HepG2 (cell line): ENCODE results near the gene SLC4A11. TPM values are rescaled to one million over a fixed set of nuclear protein-coding genes. Genes with fewer than 3 reads are reported as not detected.

ENCODE experiments used
- ATF7-NPFF ChIP-seq: sonication (generic); formaldehyde crosslinking; IDR thresholded peaks from 2 replicates; pipeline ENCODE4 v1.8.1; 2023; ENCODE audit warnings: mild to moderate bottlenecking, low read depth, missing genetic modification reagents, moderate library complexity
- CHD4 ChIP-seq: fragments of 200-600 bp; sonication (generic); IDR thresholded peaks from 2 replicates; pipeline ENCODE4 v1.7.0; 2017; ENCODE audit warnings: mild to moderate bottlenecking, low read length, borderline replicate concordance
- GABPA ChIP-seq, 2 experiments: IDR thresholded peaks; 2 replicates each; pipeline ENCODE4 v1.6.1; 2011 to 2016; ENCODE audit warnings: low read depth in 2 of 2, low read length in 1 of 2, missing biosample characterization in 1 of 2, missing genetic modification characterization in 1 of 2
- HES4 ChIP-seq: sonication (generic); formaldehyde crosslinking; IDR thresholded peaks from 2 replicates; pipeline ENCODE4 v1.9.0; 2021; ENCODE audit warnings: mild to moderate bottlenecking, missing genetic modification reagents, borderline replicate concordance
- MAZ ChIP-seq, 2 experiments: sonication (generic) in 1 of 2; formaldehyde crosslinking in 1 of 2; IDR thresholded peaks; 2 replicates each; pipeline versions ENCODE4 v1.5.0 to v1.6.1; 2012 to 2020; ENCODE audit warnings: low read depth in 2 of 2, mild to moderate bottlenecking in 2 of 2, borderline replicate concordance in 1 of 2, improper control_type of control experiment in 1 of 2, low read length in 1 of 2, missing genetic modification reagents in 1 of 2, moderate library complexity in 1 of 2
- NFIB ChIP-seq: sonication (generic); formaldehyde crosslinking; IDR thresholded peaks from 2 replicates; pipeline ENCODE4 v1.9.0; 2021; ENCODE audit warnings: missing genetic modification reagents, mild to moderate bottlenecking, borderline replicate concordance
- TCF7L2 ChIP-seq: IDR thresholded peaks from 2 replicates; pipeline ENCODE4 v1.6.1; 2011; ENCODE audit warnings: mild to moderate bottlenecking, low read depth, low read length, moderate library complexity
- WIZ ChIP-seq: sonication (generic); formaldehyde crosslinking; IDR thresholded peaks from 2 replicates; pipeline ENCODE4 v1.5.1; 2020; ENCODE audit warnings: mild to moderate bottlenecking, missing genetic modification reagents
- ZNF549 ChIP-seq: sonication (generic); formaldehyde crosslinking; IDR thresholded peaks from 2 replicates; pipeline ENCODE4 v1.5.0; 2020; ENCODE audit warnings: missing genetic modification reagents
- ZNF556 ChIP-seq: sonication (generic); formaldehyde crosslinking; IDR thresholded peaks from 2 replicates; pipeline ENCODE4 v1.4.0; 2020; ENCODE audit warnings: mild to moderate bottlenecking, missing genetic modification reagents, borderline replicate concordance
- ZNF563 ChIP-seq: sonication (generic); formaldehyde crosslinking; IDR thresholded peaks from 2 replicates; pipeline ENCODE4 v1.8.0; 2022; ENCODE audit warnings: mild to moderate bottlenecking, moderate library complexity, missing genetic modification reagents
- ZNF720 ChIP-seq: sonication (generic); formaldehyde crosslinking; IDR thresholded peaks from 2 replicates; pipeline ENCODE4 v1.4.0; 2020; ENCODE audit warnings: missing genetic modification reagents
- ZNF746 ChIP-seq: sonication (generic); formaldehyde crosslinking; IDR thresholded peaks from 2 replicates; pipeline ENCODE4 v1.8.0; 2022; ENCODE audit warnings: mild to moderate bottlenecking, missing genetic modification reagents
- ZNF790 ChIP-seq: sonication (generic); formaldehyde crosslinking; IDR thresholded peaks from 2 replicates; pipeline ENCODE4 v1.8.0; 2022; ENCODE audit warnings: missing genetic modification reagents, mild to moderate bottlenecking, borderline replicate concordance
- ZSCAN25 ChIP-seq: sonication (generic); formaldehyde crosslinking; IDR thresholded peaks from 2 replicates; pipeline ENCODE4 v1.8.0; 2022; ENCODE audit warnings: mild to moderate bottlenecking, missing genetic modification reagents
- polyA plus RNA-seq, 8 experiments: library from polyadenylated mRNA; depleted of rRNA in 3 of 8; stranded (reverse) in 7 of 8; unstranded in 1 of 8; fragments of >200 nt; fragmentation: Illumina TruSeq in 4 of 8; extraction: Trizol in 4 of 8; gene quantifications; 2 replicates each; pipeline versions ENCODE4 v1.2.1 to v1.2.3, GENCODE V29; 2011 to 2016; ENCODE audit warnings: low read depth in 4 of 8, missing spikeins in 1 of 8, mixed read lengths in 1 of 8; ENCODE audit not compliant: insufficient read depth in 1 of 8
- total RNA-seq, 5 experiments: library from RNA; depleted of rRNA; stranded (reverse); fragments of >200 nt; fragmentation: Illumina TruSeq; extraction: Trizol; gene quantifications; 2 replicates each; pipeline ENCODE4 v1.2.3, GENCODE V29; 2016; ENCODE audit warnings: low read depth in 1 of 5
- TF ChIP-seq, protein P1 (sequence below): sonication (generic); formaldehyde crosslinking; IDR thresholded peaks from 2 replicates; pipeline ENCODE4 v1.4.0; 2020; ENCODE audit warnings: missing genetic modification reagents, mild to moderate bottlenecking, borderline replicate concordance
- TF ChIP-seq, protein P2 (sequence below): sonication (generic); formaldehyde crosslinking; IDR thresholded peaks from 2 replicates; pipeline ENCODE4 v1.4.0; 2020; ENCODE audit warnings: mild to moderate bottlenecking, missing genetic modification reagents
- TF ChIP-seq, protein P3 (sequence below): sonication (generic); formaldehyde crosslinking; IDR thresholded peaks from 2 replicates; pipeline ENCODE4 v1.5.0; 2020; ENCODE audit warnings: missing genetic modification reagents
- TF ChIP-seq, protein P4 (sequence below): sonication (generic); formaldehyde crosslinking; IDR thresholded peaks from 2 replicates; pipeline ENCODE4 v1.4.0; 2020; ENCODE audit warnings: mild to moderate bottlenecking, missing genetic modification reagents

The SLC4A11 gene
- total and polyA plus RNA-seq, 2 of the 13 experiments (the other 11 are each of a cell fraction or from before 2014, with no cell fraction given), result 3.9 to 27.0 TPM

DNA sequence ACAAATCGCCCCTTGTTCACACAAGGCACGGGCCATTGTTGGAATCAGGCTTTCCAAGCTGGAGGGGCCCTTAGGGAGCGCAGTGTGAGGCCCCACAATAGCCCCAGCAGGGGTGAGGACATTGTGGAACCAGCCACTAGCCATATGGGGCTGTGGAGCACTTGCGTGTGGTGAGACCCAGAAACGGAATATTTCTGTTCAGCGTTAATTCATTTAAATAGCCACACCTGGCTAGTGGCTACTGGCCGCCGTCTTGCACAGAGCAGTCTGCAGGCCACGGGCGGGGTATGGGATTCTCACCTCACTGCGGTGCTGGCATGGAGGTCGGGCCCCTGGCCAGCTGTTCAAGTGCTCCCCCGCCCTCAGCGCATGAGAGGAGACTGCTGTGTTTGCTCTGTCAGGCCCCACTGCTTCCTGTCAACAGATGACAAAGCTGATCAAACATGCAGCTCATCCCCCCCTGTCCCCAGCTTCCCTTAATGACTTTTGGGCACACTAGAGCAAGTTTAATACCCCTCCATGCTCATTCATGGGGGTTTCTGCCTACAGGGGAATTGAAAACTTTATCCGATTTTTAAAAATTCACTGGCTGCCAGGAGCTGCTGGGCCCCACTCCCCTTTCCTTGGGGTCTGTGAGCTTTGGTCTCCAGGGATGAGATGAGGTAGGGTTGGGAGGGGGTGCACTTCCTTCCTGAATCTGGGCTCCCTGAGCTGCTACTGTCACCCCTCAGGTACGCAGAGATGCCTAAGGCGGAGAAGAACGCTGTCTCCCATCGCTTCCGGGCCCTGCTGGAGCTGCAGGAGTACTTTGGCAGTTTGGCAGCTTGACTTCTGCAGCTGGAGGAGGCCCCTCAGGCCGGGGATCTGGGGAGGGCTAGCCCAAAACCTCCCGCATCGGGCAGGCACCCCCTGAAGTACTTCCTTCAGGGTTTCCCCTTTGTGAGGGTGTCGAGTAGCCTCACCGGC is 16.1 kb downstream of the SLC4A11 start (continued):
- TF ChIP-seq, protein P1, sequence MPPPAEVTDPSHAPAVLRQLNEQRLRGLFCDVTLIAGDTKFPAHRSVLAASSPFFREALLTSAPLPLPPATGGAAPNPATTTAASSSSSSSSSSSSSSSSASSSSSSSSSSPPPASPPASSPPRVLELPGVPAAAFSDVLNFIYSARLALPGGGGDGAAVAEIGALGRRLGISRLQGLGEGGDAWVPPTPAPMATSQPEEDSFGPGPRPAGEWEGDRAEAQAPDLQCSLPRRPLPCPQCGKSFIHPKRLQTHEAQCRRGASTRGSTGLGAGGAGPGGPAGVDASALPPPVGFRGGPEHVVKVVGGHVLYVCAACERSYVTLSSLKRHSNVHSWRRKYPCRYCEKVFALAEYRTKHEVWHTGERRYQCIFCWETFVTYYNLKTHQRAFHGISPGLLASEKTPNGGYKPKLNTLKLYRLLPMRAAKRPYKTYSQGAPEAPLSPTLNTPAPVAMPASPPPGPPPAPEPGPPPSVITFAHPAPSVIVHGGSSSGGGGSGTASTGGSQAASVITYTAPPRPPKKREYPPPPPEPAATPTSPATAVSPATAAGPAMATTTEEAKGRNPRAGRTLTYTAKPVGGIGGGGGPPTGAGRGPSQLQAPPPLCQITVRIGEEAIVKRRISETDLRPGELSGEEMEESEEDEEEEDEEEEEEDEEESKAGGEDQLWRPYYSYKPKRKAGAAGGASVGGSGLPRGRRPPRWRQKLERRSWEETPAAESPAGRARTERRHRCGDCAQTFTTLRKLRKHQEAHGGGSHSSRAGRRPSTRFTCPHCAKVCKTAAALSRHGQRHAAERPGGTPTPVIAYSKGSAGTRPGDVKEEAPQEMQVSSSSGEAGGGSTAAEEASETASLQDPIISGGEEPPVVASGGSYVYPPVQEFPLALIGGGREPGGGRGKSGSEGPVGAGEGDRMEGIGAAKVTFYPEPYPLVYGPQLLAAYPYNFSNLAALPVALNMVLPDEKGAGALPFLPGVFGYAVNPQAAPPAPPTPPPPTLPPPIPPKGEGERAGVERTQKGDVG (CRISPR knock-in tag), result no peak
- TF ChIP-seq WIZ (CRISPR knock-in tag) (peak; percentile 60; the same call in 1 of the 2 replicates), ZNF563 (0 out of 2 replicates have a peak, but pooled peaks have one; percentile 29), TCF7L2 (no peak), GABPA (IDR thresholded peaks at IDR 0.05; ENCODE audit: low read depth, low read length) (peak; percentile 53), GABPA (CRISPR knock-in tag; IDR thresholded peaks at IDR 0.05; ENCODE audit: low read depth) (peak; percentile 90), ZNF556 (peak; percentile 96), ZSCAN25 (CRISPR knock-in tag) (peak; percentile 92), NFIB (CRISPR knock-in tag) (no peak), ZNF720 (CRISPR knock-in tag) (no peak), HES4 (CRISPR knock-in tag) (no peak), ZNF746 (CRISPR knock-in tag) (peak; percentile 97; the same call in 1 of the 2 replicates), MAZ (IDR thresholded peaks at IDR 0.05; ENCODE audit: borderline replicate concordance, low read depth, low read length) (peak; percentile 96), MAZ (CRISPR knock-in tag; IDR thresholded peaks at IDR 0.05; ENCODE audit: low read depth) (peak; percentile 100), ATF7-NPFF (CRISPR knock-in tag) (peak; percentile 89), ZNF790 (CRISPR knock-in tag) (no peak; the same call in 1 of the 2 replicates), CHD4 (no peak), ZNF549 (CRISPR knock-in tag) (no peak)
- TF ChIP-seq, protein P2, sequence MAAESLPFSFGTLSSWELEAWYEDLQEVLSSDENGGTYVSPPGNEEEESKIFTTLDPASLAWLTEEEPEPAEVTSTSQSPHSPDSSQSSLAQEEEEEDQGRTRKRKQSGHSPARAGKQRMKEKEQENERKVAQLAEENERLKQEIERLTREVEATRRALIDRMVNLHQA, result 0 out of 2 replicates have a peak, but pooled peaks have one; percentile 57
- TF ChIP-seq, protein P3, sequence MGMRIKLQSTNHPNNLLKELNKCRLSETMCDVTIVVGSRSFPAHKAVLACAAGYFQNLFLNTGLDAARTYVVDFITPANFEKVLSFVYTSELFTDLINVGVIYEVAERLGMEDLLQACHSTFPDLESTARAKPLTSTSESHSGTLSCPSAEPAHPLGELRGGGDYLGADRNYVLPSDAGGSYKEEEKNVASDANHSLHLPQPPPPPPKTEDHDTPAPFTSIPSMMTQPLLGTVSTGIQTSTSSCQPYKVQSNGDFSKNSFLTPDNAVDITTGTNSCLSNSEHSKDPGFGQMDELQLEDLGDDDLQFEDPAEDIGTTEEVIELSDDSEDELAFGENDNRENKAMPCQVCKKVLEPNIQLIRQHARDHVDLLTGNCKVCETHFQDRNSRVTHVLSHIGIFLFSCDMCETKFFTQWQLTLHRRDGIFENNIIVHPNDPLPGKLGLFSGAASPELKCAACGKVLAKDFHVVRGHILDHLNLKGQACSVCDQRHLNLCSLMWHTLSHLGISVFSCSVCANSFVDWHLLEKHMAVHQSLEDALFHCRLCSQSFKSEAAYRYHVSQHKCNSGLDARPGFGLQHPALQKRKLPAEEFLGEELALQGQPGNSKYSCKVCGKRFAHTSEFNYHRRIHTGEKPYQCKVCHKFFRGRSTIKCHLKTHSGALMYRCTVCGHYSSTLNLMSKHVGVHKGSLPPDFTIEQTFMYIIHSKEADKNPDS (CRISPR knock-in tag), result peak; percentile 80; the same call in 1 of the 2 replicates
- TF ChIP-seq, protein P4, sequence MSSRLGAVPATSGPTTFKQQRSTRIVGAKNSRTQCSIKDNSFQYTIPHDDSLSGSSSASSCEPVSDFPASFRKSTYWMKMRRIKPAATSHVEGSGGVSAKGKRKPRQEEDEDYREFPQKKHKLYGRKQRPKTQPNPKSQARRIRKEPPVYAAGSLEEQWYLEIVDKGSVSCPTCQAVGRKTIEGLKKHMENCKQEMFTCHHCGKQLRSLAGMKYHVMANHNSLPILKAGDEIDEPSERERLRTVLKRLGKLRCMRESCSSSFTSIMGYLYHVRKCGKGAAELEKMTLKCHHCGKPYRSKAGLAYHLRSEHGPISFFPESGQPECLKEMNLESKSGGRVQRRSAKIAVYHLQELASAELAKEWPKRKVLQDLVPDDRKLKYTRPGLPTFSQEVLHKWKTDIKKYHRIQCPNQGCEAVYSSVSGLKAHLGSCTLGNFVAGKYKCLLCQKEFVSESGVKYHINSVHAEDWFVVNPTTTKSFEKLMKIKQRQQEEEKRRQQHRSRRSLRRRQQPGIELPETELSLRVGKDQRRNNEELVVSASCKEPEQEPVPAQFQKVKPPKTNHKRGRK (CRISPR knock-in tag), result no peak
